ENCODE data around the gene FBXO10.

DNA sequence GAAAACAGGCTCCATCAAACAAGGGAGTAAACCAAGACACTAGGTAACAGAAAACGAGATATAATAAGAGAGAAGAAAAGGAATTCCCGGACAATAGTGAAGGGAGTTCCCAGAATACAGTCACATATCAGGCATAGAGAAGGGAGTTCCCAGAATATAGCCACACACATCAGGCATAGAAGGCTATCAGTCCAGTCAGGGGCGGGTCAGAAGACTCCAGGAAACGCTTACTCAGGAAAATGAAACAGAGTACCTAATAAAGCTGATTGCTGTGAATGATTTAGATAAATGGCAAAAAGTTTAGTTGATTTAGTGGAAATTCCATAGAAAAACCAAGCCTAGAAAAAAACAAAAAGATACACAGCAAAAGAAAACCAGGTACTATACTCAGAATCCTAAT lies 11.3 kb upstream of the FBXO10 start:
- TF ChIP-seq, protein P1, sequence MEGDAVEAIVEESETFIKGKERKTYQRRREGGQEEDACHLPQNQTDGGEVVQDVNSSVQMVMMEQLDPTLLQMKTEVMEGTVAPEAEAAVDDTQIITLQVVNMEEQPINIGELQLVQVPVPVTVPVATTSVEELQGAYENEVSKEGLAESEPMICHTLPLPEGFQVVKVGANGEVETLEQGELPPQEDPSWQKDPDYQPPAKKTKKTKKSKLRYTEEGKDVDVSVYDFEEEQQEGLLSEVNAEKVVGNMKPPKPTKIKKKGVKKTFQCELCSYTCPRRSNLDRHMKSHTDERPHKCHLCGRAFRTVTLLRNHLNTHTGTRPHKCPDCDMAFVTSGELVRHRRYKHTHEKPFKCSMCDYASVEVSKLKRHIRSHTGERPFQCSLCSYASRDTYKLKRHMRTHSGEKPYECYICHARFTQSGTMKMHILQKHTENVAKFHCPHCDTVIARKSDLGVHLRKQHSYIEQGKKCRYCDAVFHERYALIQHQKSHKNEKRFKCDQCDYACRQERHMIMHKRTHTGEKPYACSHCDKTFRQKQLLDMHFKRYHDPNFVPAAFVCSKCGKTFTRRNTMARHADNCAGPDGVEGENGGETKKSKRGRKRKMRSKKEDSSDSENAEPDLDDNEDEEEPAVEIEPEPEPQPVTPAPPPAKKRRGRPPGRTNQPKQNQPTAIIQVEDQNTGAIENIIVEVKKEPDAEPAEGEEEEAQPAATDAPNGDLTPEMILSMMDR (IDR thresholded peaks at IDR 0.05; ENCODE audit: low read depth, low read length): no peak
- no peak for TF ChIP-seq POLR2A (IDR thresholded peaks at IDR 0.05; ENCODE audit: extremely low read depth, insufficient read length)
- TF ChIP-seq MYC (IDR thresholded peaks at IDR 0.05; ENCODE audit: low read depth, low read length): no peak

Measured in NB4 (cell line).